ENCODE measurements around the gene CELF1.

Gene CELF1

GRCh38 chr11:47477323-47477722 is 75.6 kb downstream of the CELF1 start:
- ChIA-PET CTCF (interaction anchor here (2.4 kb wide), 1 partner anchor 10 kb away, joined by 11 read pairs; no protein-coding TSS in a partner anchor), POLR2A (no interaction called here)
- TF ChIP-seq CTCF (IDR thresholded peaks at IDR 0.05; ENCODE audit: control extremely low read depth, extremely low read depth, low read depth, missing control alignments) = no peak
- no peak for DNase-seq (ENCODE audit: extremely low spot score)

GRCh38 chr11:47470671-47471070 is 82.3 kb downstream of the CELF1 start:
- ChIA-PET CTCF (interaction anchor here (0.9 to 6.9 kb wide), 4 partner anchors 11 to 96 kb away, joined by 3 to 29 read pairs (median 4); no protein-coding TSS in a partner anchor), POLR2A (no interaction called here)
- no peak for TF ChIP-seq CTCF (IDR thresholded peaks at IDR 0.05; ENCODE audit: control extremely low read depth, extremely low read depth, low read depth, missing control alignments)
- DNase-seq (ENCODE audit: extremely low spot score) = no peak

GRCh38 chr11:47469361-47470179 is 83.4 kb downstream of the CELF1 start:
- DNase-seq (ENCODE audit: extremely low spot score) = no peak
- ChIA-PET CTCF (interaction anchor here (0.9 to 6.9 kb wide), 4 partner anchors 10 to 95 kb away, joined by 3 to 29 read pairs (median 4); no protein-coding TSS in a partner anchor), POLR2A (interaction anchor here (0.6 kb wide), 1 partner anchor 95 kb away, joined by 3 read pairs; no protein-coding TSS in a partner anchor)
- TF ChIP-seq CTCF (IDR thresholded peaks at IDR 0.05; ENCODE audit: control extremely low read depth, extremely low read depth, low read depth, missing control alignments) = no peak

- DNase-seq (ENCODE audit: extremely low spot score) = no peak
- no peak for TF ChIP-seq CTCF (IDR thresholded peaks at IDR 0.05; ENCODE audit: control extremely low read depth, extremely low read depth, low read depth, missing control alignments)
- ChIA-PET CTCF (interaction anchor here (2.3 to 6.9 kb wide), 2 partner anchors 9 to 14 kb away, joined by 5 to 29 read pairs; no protein-coding TSS in a partner anchor), POLR2A (no interaction called here)
Measured at GRCh38 chr11:47468598-47469214, 84.2 kb downstream of the CELF1 start.

GRCh38 chr11:47467357-47467756 is 85.6 kb downstream of the CELF1 start:
- TF ChIP-seq CTCF (IDR thresholded peaks at IDR 0.05; ENCODE audit: control extremely low read depth, extremely low read depth, low read depth, missing control alignments) = no peak
- ChIA-PET POLR2A (no interaction called here), CTCF (interaction anchor here (3.9 kb wide), 1 partner anchor 13 kb away, joined by 24 read pairs; no protein-coding TSS in a partner anchor)
- DNase-seq (ENCODE audit: extremely low spot score) = no peak

- TF ChIP-seq CTCF (IDR thresholded peaks at IDR 0.05; ENCODE audit: control extremely low read depth, extremely low read depth, low read depth, missing control alignments) = no peak
- ChIA-PET CTCF (interaction anchor here (1.0 to 3.9 kb wide), 2 partner anchors 12 to 35 kb away, joined by 3 to 24 read pairs; no protein-coding TSS in a partner anchor), POLR2A (no interaction called here)
- no peak for DNase-seq (ENCODE audit: extremely low spot score)
Measured at GRCh38 chr11:47466701-47467250, 86.2 kb downstream of the CELF1 start.

Measured in GM10248 (cell line).